HG03457 (cell line): ENCODE results near the gene SNRPF.

Experiments used
- ATAC-seq: cut with Tn5 transposase; IDR thresholded peaks from one replicate; pipeline ENCODE4 v1.9.1; 2021; ENCODE audit warnings: moderate number of reproducible peaks; ENCODE audit not compliant: unreplicated experiment

The SNRPF gene

GRCh38 chr12:95859344-95859816 lies 628 bp downstream of the SNRPF start:
- no peak for ATAC-seq

GRCh38 chr12:95859947-95860850 lies 1.4 kb downstream of the SNRPF start:
- no peak for ATAC-seq

GRCh38 chr12:95862038-95862437 lies 3.3 kb downstream of the SNRPF start:
- no peak for ATAC-seq

- ATAC-seq: no peak
These were observed 4.6 kb downstream of the SNRPF start for GRCh38 chr12:95863337-95863736.

GRCh38 chr12:95870897-95871296 lies 12.1 kb downstream of the SNRPF start:
- no peak for ATAC-seq

- ATAC-seq: no peak
These were observed 15.7 kb downstream of the SNRPF start for GRCh38 chr12:95874452-95874851.

- ATAC-seq: no peak
These were observed 18.9 kb downstream of the SNRPF start for GRCh38 chr12:95877622-95878021.

- ATAC-seq: no peak
These were observed 22.1 kb downstream of the SNRPF start for GRCh38 chr12:95880895-95881294.

GRCh38 chr12:95881331-95881955 lies 22.7 kb downstream of the SNRPF start:
- no peak for ATAC-seq

GRCh38 chr12:95882080-95882479 lies 23.3 kb downstream of the SNRPF start:
- no peak for ATAC-seq

- no peak for ATAC-seq
These were observed 24.1 kb downstream of the SNRPF start for GRCh38 chr12:95882873-95883272.

- ATAC-seq: no peak
These were observed 26.2 kb downstream of the SNRPF start for GRCh38 chr12:95884998-95885397.

- no peak for ATAC-seq
These were observed 28.6 kb downstream of the SNRPF start for GRCh38 chr12:95887311-95887710.

GRCh38 chr12:95890958-95891357 lies 32.2 kb downstream of the SNRPF start:
- no peak for ATAC-seq

GRCh38 chr12:95896846-95897245 lies 38.1 kb downstream of the SNRPF start:
- no peak for ATAC-seq

- no peak for ATAC-seq
These were observed 39.3 kb downstream of the SNRPF start for GRCh38 chr12:95898081-95898480.

GRCh38 chr12:95908573-95908972 lies 49.8 kb downstream of the SNRPF start:
- no peak for ATAC-seq

GRCh38 chr12:95909871-95910270 lies 51.1 kb downstream of the SNRPF start:
- no peak for ATAC-seq
